ELR (cell line): ENCODE data around the gene CAPNS1.
"Not testable (repeated sequence)": the region's sequence is repeated elsewhere in the genome, so short reads cannot be mapped to it uniquely, and the experiment has no call there.

Source experiments
- DNase-seq: peaks from one replicate; pipeline ENCODE4 v3.0.0-alpha.2; 2015; ENCODE audit warnings: low read depth

Gene CAPNS1

GRCh38 chr19:36151144-36152018 is 11.5 kb downstream of the CAPNS1 start:
- DNase-seq = no peak

- DNase-seq = no peak
Measured at GRCh38 chr19:36152019-36152351, 12.1 kb downstream of the CAPNS1 start.

DNA sequence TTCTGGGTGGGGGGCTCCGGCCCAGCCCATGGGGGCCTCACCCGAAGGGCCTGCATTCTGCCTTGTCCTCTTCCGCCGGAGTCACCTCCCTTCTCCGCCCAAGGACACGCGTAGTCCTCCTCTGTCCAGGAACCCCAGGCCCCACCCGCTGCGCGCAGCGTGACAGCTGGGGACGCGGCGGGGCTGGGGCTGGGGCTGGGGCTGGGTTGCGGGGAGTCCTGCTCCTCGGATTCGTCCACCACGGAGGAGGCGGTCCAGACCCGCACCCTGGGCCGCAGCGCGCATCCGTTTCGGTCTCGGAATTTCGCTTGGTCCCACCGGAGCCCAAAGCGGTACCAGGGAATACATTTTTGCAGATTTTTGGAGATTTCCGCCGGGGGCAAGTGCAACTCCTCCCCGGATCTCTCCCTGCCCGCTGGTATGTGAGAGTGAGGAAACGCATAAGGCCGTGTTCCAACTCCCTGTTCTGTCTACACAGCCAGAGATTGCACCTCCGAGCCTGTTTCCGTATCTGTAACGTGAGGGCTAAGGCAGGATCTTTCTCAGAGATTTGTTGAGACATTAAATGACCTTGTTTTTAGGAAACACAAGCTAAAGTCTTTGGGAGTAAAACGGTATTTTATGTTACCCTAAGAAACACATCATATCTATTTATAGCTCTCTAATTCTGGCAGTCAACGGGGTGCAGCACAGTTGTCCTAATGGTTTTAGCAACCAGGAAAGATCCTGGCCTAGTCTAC is 12.7 kb downstream of the CAPNS1 start, which contains the start of gene COX7A1:
Gene COX7A1 (minus strand): TSS at position 96 of the 740 bp plus-strand sequence. CDS start 40 bp downstream, at position 56.
- no peak for DNase-seq

DNA sequence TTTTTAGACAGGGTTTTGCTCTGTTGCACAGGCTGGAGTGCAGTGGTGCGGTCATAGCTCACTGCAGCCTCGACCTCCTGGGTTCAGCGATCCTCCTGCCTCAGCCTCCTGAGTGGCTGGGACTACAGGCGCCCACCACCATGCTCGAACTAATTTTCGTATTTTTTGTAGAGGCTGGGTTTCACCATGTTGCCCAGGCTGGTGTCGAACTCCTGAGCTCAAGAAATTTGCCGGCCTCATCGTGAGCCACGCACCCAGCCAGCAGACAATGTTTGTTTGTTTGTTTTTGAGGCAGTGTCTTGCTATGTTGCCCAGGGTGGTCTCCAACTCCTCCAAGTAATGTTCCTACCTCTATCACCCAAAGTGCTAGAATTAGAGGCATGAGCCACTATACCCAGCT is 13.3 kb downstream of the CAPNS1 start:
- DNase-seq = no peak

GRCh38 chr19:36160821-36161596 is 21.1 kb downstream of the CAPNS1 start:
- DNase-seq = no peak

DNA sequence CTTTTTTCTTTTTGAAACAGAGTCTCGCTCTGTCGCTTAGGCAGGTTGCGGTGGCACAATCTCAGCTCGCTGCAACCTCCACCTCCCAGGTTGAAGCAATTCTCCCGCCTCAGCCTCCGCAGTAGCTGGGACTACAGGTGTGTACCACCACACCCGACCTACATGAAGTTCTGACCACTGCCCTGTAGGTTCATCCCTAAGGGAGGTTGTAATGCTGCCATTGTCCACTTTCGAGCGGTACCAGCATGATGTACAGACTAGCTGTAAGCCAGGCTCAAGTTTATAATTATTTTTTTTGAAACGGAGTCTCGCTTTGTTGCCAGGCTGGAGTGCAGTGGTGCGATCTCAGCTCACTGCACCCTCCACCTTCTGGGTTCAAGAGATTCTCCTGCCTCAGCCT is 23.9 kb downstream of the CAPNS1 start:
- DNase-seq = no peak

DNA sequence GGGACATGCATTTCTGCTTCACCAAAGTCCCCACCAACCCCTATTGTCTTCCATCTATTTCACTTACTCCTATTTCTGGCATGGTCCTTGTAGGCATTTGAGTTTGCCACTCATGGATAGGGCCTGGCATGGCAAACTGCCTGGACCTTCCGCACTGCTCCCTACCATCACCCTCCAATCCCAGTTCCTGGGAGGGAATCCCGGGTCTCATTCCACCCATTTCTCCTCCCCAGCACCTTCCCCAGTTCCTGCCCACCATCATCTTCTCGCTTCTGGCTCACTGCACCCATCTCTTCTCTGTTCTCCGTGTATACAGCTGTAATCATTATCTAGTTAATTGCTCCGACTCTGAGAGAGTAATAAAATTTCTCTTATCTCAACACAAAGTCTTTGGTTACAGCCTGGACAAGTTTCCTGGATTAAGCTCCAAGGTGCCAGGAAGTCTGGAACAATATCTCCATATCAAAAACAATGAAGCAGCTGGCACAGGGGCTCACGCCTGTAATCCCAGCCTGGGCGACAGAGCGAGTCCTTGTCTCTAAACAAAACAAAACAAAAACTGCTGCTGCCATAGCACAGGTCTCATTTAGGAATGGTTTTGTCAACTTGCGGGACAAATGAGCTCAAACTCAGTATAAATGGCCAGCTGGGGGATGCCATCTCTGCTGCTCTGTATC is 29.4 kb downstream of the CAPNS1 start:
- DNase-seq = no peak

DNA sequence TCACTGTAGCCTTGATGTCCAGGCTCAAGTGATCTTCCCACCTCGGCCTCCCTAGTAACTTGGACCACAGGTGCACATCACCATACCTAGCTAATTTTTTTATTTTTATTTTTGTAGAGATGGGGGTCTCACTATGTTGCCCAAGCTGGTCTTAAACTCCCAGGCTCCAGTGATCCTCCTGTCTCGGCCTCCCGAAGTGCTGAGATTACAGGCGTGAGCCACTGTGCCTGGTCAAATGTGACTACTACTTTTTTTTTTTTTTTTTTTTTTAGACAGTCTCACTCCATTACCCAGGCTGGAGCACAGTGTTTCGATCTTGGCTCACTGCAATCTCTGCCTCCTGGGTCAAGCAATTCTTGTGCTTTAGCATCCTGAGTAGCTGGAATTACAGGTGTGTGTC is 33.0 kb downstream of the CAPNS1 start:
- DNase-seq = no peak

DNA sequence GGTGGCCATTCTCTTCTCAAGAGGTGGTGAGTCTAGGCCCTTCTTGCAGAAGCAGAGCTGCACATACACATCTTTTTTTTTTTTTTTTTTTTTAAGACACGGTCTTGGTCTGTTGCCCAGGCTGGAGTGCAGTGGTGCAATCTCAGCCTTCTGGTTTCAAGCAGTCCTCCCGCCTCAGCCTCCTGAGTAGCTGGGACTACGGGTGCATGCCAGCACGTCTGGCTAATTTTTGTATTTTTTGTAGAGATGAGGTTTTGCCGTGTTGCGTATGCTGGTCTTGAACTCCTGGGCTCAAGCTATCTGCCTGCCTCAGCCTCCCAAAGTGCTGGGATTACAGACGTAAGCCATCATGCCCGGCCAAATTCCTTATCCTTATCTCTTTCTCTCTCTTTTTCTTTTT is 34.0 kb downstream of the CAPNS1 start:
- not testable (repeated sequence) for DNase-seq

DNA sequence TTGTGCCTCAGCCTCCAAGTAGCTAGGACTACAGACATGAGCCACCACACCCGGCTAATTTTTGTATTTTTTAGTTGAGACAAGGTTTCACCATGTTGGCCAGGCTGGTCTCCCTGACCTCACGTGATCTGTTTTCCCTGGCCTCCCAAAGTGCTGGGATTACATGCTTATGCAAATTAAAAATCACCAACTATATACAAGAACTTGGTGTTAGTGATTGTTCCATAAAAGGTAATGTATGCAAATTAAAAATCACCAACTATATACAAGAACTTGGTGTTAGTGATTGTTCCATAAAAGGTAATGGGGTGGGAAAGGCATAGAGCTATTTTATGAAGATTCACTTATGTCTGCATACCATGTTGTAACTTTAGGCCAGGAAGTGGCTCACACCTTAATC is 39.2 kb downstream of the CAPNS1 start:
- not testable (repeated sequence) for DNase-seq

DNA sequence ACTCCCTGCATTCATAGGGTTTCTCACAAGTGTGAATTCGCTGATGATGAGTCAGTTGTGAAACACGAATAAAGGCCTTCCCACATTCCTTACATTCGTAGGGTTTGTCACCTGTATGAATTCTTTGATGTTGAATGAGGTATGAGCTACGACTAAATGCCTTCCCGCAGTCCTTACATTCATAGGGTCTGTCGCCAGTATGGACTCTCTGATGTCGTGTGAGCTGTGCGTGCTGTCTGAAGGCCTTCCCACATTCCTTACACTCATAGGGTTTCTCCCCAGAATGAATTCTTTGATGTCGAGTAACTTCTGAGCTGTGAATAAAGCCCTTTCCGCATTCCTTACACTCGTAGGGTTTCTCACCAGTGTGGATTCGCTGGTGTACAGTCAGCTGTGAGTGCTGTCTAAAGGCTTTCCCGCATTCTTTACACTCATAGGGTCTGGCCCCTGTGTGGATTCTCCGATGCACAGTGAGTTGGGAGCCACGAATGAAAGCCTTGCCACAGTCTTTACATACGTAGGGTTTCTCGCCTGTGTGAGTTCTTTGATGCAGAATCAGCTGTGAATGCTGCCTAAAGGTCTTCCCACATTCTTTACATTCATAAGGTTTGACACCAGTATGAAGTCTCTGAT is 42.9 kb downstream of the CAPNS1 start:
- DNase-seq = peak; percentile 67

DNA sequence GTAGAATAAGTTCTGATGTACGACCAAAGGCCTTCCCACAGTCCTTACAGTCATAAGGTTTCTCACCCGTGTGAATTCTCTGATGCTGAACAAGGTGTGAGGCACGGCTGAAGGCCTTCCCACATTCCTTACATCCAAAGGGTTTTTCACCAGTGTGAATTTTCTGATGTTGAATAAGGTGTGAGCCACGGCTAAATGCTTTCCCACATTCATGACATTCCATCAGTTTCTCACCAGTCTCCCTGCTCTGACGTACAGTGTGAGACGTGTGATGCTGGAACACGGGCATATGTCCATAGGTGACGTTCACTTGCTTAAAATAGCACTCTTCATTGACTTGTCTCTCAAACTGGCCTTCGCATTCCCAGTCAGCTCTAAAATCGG is 43.4 kb downstream of the CAPNS1 start:
- no peak for DNase-seq

- DNase-seq = not testable (repeated sequence)
Measured at GRCh38 chr19:36186722-36187121, 46.9 kb downstream of the CAPNS1 start.

- no peak for DNase-seq
Measured at GRCh38 chr19:36196249-36196648, 56.4 kb downstream of the CAPNS1 start.

DNA sequence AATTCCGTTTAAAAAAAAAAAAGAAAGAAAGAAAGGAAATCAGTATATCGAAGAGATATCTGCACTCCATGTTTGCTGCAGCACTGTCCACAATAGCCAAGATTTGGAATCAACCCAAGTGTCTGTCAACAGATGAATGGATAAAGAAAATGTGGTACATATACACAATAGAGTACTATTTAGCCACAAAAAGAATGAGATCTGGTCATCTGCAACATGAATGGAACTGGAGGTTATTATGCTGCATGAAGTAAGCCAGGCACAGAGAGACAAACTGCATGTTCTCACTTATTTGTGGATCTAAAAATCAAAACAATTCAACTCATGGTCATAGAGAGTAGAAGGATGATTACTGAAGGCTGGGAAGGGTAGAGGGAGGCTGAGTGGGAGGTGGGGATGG is 58.3 kb downstream of the CAPNS1 start:
- DNase-seq = no peak
